Measurements from ENCODE around the gene GBF1.

GRCh38 chr10:102403115-102403514 is 157.8 kb downstream of the GBF1 start:
- TF ChIP-seq CTCF (IDR thresholded peaks at IDR 0.05; ENCODE audit: borderline replicate concordance, extremely low read depth, low read length, poor library complexity, severe bottlenecking) = no peak
- no peak for TF ChIP-seq EZH2 (IDR thresholded peaks at IDR 0.05; ENCODE audit: borderline replicate concordance, low read depth, low read length, severe bottlenecking)
